H1 (cell line): Measurements from ENCODE around the gene TNIP1.

Experiments used
- CBX5 ChIP-seq: fragments of 300-800, 300-1000 bp; sonication (generic); IDR thresholded peaks from 2 replicates; pipeline ENCODE4 v1.7.1; 2016; ENCODE audit warnings: antibody characterized with exemption, low read length, low read depth
- CHD2 ChIP-seq: IDR thresholded peaks from 2 replicates; pipeline ENCODE4 v1.6.1; 2012; ENCODE audit warnings: low read length, improper control_type of control experiment
- EP300 ChIP-seq, 2 experiments: IDR thresholded peaks; 1 replicate in 1 of 2; 2 replicates in 1 of 2; pipeline ENCODE4 v1.6.1; 2011 to 2012; ENCODE audit warnings: low read depth in 2 of 2, low read length in 2 of 2, mild to moderate bottlenecking in 2 of 2, borderline replicate concordance in 1 of 2, inconsistent platforms in 1 of 2, moderate library complexity in 1 of 2
- POLR2A ChIP-seq, 2 experiments: IDR thresholded peaks; 1 replicate in 1 of 2; 2 replicates in 1 of 2; pipeline ENCODE4 v1.6.1; 2011; ENCODE audit warnings: low read depth in 2 of 2, low read length in 2 of 2, mild to moderate bottlenecking in 2 of 2; ENCODE audit errors: control extremely low read depth in 1 of 2
- RAD21 ChIP-seq, 2 experiments: IDR thresholded peaks in 1 of 2; conservative IDR thresholded peaks in 1 of 2; 2 replicates each; pipeline ENCODE4 v1.6.1; 2011; ENCODE audit warnings: low read depth in 2 of 2, low read length in 2 of 2, improper control_type of control experiment in 1 of 2, inconsistent platforms in 1 of 2, mild to moderate bottlenecking in 1 of 2, moderate library complexity in 1 of 2
- RBBP5 ChIP-seq: IDR thresholded peaks from 2 replicates; pipeline ENCODE4 v1.7.1; 2012; ENCODE audit warnings: low read depth, mild to moderate bottlenecking, inconsistent platforms, low read length, moderate library complexity, borderline replicate concordance
- RFX5 ChIP-seq: IDR thresholded peaks from 2 replicates; pipeline ENCODE4 v1.6.1; 2011; ENCODE audit warnings: low read depth, low read length, improper control_type of control experiment, borderline replicate concordance
- SIX5 ChIP-seq: IDR thresholded peaks from 2 replicates; pipeline ENCODE4 v1.6.1; 2011; ENCODE audit warnings: mild to moderate bottlenecking, low read depth, low read length
- SP4 ChIP-seq: IDR thresholded peaks from 2 replicates; pipeline ENCODE4 v1.6.1; 2012; ENCODE audit warnings: low read length, inconsistent platforms
- TF ChIP-seq, protein P1 (sequence below): IDR thresholded peaks from 2 replicates; pipeline ENCODE4 v1.6.1; 2011; ENCODE audit warnings: low read depth, mild to moderate bottlenecking, low read length; ENCODE audit not compliant: insufficient read depth
- TF ChIP-seq, protein P2 (sequence below), 3 experiments: IDR thresholded peaks; 1 replicate in 2 of 3; 2 replicates in 1 of 3; pipeline versions ENCODE4 v1.5.1 to v1.6.1; 2011; ENCODE audit warnings: low read length in 3 of 3, mild to moderate bottlenecking in 3 of 3, inconsistent platforms in 2 of 3, low read depth in 1 of 3, moderate library complexity in 1 of 3; ENCODE audit not compliant: insufficient read depth in 1 of 3; ENCODE audit errors: control extremely low read depth in 1 of 3

DNA sequence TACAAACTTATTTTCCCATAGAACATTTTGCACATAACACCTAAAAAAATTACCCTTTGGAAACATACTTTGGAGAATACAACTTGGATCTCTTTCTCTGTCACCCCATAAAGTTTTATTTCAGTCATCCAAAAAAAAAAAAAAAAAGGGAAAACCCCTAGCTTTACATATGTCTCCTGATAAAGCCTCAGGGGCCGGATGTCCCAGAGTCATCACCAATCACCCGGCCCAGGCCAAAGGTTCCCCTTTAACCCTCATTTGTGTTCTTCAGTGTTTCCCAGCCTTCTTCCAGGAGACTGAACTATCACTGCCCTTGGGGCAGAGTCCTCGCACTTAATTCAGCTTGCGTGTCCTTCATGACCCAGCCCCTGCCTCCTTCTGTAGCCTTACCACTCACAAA, 48.0 kb upstream of the TNIP1 start:
- TF ChIP-seq, protein P1, sequence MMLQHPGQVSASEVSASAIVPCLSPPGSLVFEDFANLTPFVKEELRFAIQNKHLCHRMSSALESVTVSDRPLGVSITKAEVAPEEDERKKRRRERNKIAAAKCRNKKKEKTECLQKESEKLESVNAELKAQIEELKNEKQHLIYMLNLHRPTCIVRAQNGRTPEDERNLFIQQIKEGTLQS = no peak
- no peak for TF ChIP-seq POLR2A (IDR thresholded peaks at IDR 0.05; ENCODE audit: control extremely low read depth in 1 of 2, low read depth in 2 of 2, low read length in 2 of 2)
- no peak for TF ChIP-seq EP300 (IDR thresholded peaks at IDR 0.05; ENCODE audit: borderline replicate concordance in 1 of 2, low read depth in 2 of 2, low read length in 2 of 2)
- no peak for TF ChIP-seq RAD21 (IDR thresholded peaks at IDR 0.05 in 1 of 2, conservative IDR thresholded peaks at IDR 0.05 in 1 of 2; ENCODE audit: low read depth in 2 of 2, low read length in 2 of 2)
- TF ChIP-seq, protein P2, sequence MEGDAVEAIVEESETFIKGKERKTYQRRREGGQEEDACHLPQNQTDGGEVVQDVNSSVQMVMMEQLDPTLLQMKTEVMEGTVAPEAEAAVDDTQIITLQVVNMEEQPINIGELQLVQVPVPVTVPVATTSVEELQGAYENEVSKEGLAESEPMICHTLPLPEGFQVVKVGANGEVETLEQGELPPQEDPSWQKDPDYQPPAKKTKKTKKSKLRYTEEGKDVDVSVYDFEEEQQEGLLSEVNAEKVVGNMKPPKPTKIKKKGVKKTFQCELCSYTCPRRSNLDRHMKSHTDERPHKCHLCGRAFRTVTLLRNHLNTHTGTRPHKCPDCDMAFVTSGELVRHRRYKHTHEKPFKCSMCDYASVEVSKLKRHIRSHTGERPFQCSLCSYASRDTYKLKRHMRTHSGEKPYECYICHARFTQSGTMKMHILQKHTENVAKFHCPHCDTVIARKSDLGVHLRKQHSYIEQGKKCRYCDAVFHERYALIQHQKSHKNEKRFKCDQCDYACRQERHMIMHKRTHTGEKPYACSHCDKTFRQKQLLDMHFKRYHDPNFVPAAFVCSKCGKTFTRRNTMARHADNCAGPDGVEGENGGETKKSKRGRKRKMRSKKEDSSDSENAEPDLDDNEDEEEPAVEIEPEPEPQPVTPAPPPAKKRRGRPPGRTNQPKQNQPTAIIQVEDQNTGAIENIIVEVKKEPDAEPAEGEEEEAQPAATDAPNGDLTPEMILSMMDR (IDR thresholded peaks at IDR 0.05; ENCODE audit: control extremely low read depth in 1 of 3, insufficient read depth in 1 of 3, low read depth in 1 of 3, low read length in 3 of 3) = no peak
- TF ChIP-seq SP4 = no peak
- no peak for TF ChIP-seq CHD2
- TF ChIP-seq CBX5 = no peak
- no peak for TF ChIP-seq RBBP5
- TF ChIP-seq SIX5 = no peak
- no peak for TF ChIP-seq RFX5
